WERI-Rb-1 (cell line): ENCODE results near the gene AOPEP.

ENCODE experiments used
- DNase-seq: peaks from one replicate; pipeline ENCODE4 v3.0.0-alpha.2; 2020
- H3K27ac ChIP-seq: fragments of 250-450 bp; sonication (Bioruptor Pico); 2 replicates; pipeline ENCODE4 v1.5.1; 2020; ENCODE audit warnings: mild to moderate bottlenecking, moderate library complexity
- H3K27me3 ChIP-seq: fragments of 250-450 bp; sonication (Bioruptor Pico); 2 replicates; pipeline ENCODE4 v1.5.1; 2021; ENCODE audit warnings: mild to moderate bottlenecking, low read depth, moderate library complexity; ENCODE audit not compliant: insufficient read depth, severe bottlenecking
- H3K36me3 ChIP-seq: fragments of 250-450 bp; sonication (Bioruptor Pico); 2 replicates; pipeline ENCODE4 v1.5.1; 2020; ENCODE audit warnings: mild to moderate bottlenecking, moderate library complexity
- H3K4me3 ChIP-seq: 2 replicates; pipeline ENCODE4 v1.5.1; 2011; ENCODE audit warnings: low read depth, mild to moderate bottlenecking, control low read depth, low read length
- H3K9me3 ChIP-seq: fragments of 250-450 bp; sonication (Bioruptor Pico); 2 replicates; pipeline ENCODE4 v1.5.1; 2021; ENCODE audit warnings: mild to moderate bottlenecking, moderate library complexity; ENCODE audit not compliant: severe bottlenecking
- CTCF ChIP-seq: IDR thresholded peaks from 2 replicates; pipeline ENCODE4 v1.5.1; 2011; ENCODE audit warnings: low read depth, mild to moderate bottlenecking, control low read depth, inconsistent platforms, low read length

The AOPEP gene

GRCh38 chr9:94927048-94927761, 200.7 kb downstream of the AOPEP start:
- H3K27ac ChIP-seq = no peak overlapping the region

GRCh38 chr9:94927762-94928670, 201.5 kb downstream of the AOPEP start:
- Histone ChIP-seq H3K27ac (no peak overlapping the region), H3K4me3 (no peak overlapping the region), H3K27me3 (no peaks in the 10 kb centered on the region), H3K9me3 (no peaks in the 10 kb centered on the region), H3K36me3 (no peaks in the 10 kb centered on the region)
- no peak for TF ChIP-seq CTCF
- no peak for DNase-seq

More at GRCh38 chr9:94927048-94927761, 200.7 kb downstream of the AOPEP start:
- no peak for TF ChIP-seq CTCF
- Histone ChIP-seq H3K27me3 (no peaks in the 10 kb centered on the region), H3K9me3 (no peaks in the 10 kb centered on the region), H3K4me3 (no peak overlapping the region), H3K36me3 (no peaks in the 10 kb centered on the region)
- no peak for DNase-seq

- no peaks in the 10 kb centered on the region for H3K36me3 ChIP-seq
- H3K27me3 ChIP-seq = no peaks in the 10 kb centered on the region
- no peaks in the 10 kb centered on the region for H3K9me3 ChIP-seq
- H3K4me3 ChIP-seq = no peak overlapping the region
- no peak for DNase-seq
- TF ChIP-seq CTCF = no peak
- H3K27ac ChIP-seq = no peak overlapping the region
These were observed 202.3 kb downstream of the AOPEP start for GRCh38 chr9:94928691-94929368.

- no peaks in the 10 kb centered on the region for H3K27me3 ChIP-seq
- no peaks in the 10 kb centered on the region for H3K36me3 ChIP-seq
- TF ChIP-seq CTCF = no peak
- DNase-seq = no peak
- no peak overlapping the region for H3K4me3 ChIP-seq
- H3K9me3 ChIP-seq = no peaks in the 10 kb centered on the region
- H3K27ac ChIP-seq = no peak overlapping the region
These were observed 202.9 kb downstream of the AOPEP start for GRCh38 chr9:94929369-94929756.

GRCh38 chr9:94931036-94931633, 204.6 kb downstream of the AOPEP start:
- no peak overlapping the region for H3K4me3 ChIP-seq
- TF ChIP-seq CTCF = no peak
- H3K27me3 ChIP-seq = no peaks in the 10 kb centered on the region
- no peak overlapping the region for H3K27ac ChIP-seq
- no peaks in the 10 kb centered on the region for H3K36me3 ChIP-seq
- DNase-seq = no peak
- no peaks in the 10 kb centered on the region for H3K9me3 ChIP-seq
